NCI-H2196 treated with DMSO at 0.1 percent for 48 hours (cell line): ENCODE data around the gene GNB1L.
"Not testable (repeated sequence)": the region's sequence is repeated elsewhere in the genome, so short reads cannot be mapped to it uniquely, and the experiment has no call there.

Source experiments
- DNase-seq: peaks from one replicate; lab custom pipeline; 2025; ENCODE audit not compliant: unreplicated experiment; lab: John Stamatoyannopoulos, UW

Gene GNB1L

GRCh38 chr22:19784384-19785175 is 70.1 kb downstream of the GNB1L start:
- no peak for DNase-seq

- DNase-seq, result no peak
Observed at GRCh38 chr22:19783586-19784383, 70.9 kb downstream of the GNB1L start.

- DNase-seq, result no peak
Observed at GRCh38 chr22:19782533-19782932, 72.1 kb downstream of the GNB1L start.

GRCh38 chr22:19779685-19780268 is 74.9 kb downstream of the GNB1L start:
- no peak for DNase-seq

GRCh38 chr22:19779011-19779421 is 75.7 kb downstream of the GNB1L start:
- no peak for DNase-seq

- not testable (repeated sequence) for DNase-seq
Observed at GRCh38 chr22:19777192-19777591, 77.5 kb downstream of the GNB1L start.

- DNase-seq, result no peak
Observed at GRCh38 chr22:19776433-19777031, 78.1 kb downstream of the GNB1L start.

GRCh38 chr22:19775496-19776325 is 79.0 kb downstream of the GNB1L start:
- DNase-seq, result no peak

- no peak for DNase-seq
Observed at GRCh38 chr22:19774628-19775027, 80.0 kb downstream of the GNB1L start.

GRCh38 chr22:19773470-19774040 is 81.1 kb downstream of the GNB1L start:
- DNase-seq, result no peak

GRCh38 chr22:19772673-19773469 is 81.8 kb downstream of the GNB1L start:
- no peak for DNase-seq

GRCh38 chr22:19772422-19772672 is 82.3 kb downstream of the GNB1L start:
- no peak for DNase-seq

GRCh38 chr22:19770349-19771220 is 84.1 kb downstream of the GNB1L start:
- DNase-seq, result no peak

GRCh38 chr22:19769393-19769715 is 85.3 kb downstream of the GNB1L start:
- no peak for DNase-seq

- no peak for DNase-seq
Observed at GRCh38 chr22:19767427-19768341, 87.0 kb downstream of the GNB1L start.

- no peak for DNase-seq
Observed at GRCh38 chr22:19766511-19767426, 87.9 kb downstream of the GNB1L start.

GRCh38 chr22:19766240-19766510 is 88.5 kb downstream of the GNB1L start:
- no peak for DNase-seq
